Kasumi-1 (cell line): Measurements from ENCODE around the gene ALDH4A1.
"Not testable (repeated sequence)": the region's sequence is repeated elsewhere in the genome, so short reads cannot be mapped to it uniquely, and the experiment has no call there.

ENCODE experiments used
- DNase-seq, 2 experiments: peaks; one replicate each; lab custom pipeline; 2025; lab: John Stamatoyannopoulos, UW

ALDH4A1 gene

DNA sequence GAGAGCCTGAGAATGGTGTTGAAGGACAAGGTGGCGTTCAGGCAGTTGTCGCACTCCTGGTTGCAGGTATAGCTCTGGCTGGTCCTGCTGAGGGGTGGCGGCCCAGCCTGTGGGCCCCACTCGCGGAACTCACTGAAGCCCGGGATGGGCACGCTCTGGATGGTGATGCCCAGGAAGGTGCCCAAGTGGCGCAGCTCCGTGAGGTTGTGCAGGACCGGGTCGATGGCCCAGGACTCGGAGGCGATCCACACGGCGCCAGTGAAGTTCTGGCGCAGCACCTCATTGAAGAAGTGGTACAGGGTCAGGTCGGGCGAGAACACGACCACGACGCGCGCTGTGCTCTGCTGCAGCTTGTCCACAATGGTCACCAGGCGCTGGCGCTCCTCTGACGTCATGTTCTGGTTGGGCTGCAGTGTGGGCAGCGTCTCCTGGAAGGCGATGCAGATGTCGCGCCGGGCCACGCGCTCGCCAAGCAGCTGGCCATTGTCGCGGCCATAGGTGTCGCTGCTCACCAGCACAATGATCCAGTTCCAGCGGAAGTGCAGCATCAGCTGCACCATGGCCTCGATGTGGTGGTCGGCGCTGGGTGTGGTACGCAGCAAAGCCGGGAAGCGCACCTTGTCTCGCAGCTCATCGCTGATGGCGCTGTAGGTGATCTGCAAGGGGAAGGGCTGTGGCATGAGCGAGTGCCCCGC is 47.9 kb downstream of the ALDH4A1 start:
- no peak for DNase-seq

GRCh38 chr1:18852501-18852900 is 49.9 kb downstream of the ALDH4A1 start:
- DNase-seq: no peak

- no peak for DNase-seq
Measured at GRCh38 chr1:18849261-18849711, 53.1 kb downstream of the ALDH4A1 start.

- DNase-seq: not testable (repeated sequence)
Measured at GRCh38 chr1:18847723-18848122, 54.6 kb downstream of the ALDH4A1 start.

- DNase-seq: no peak
Measured at GRCh38 chr1:18840145-18840544, 62.2 kb downstream of the ALDH4A1 start.

DNA sequence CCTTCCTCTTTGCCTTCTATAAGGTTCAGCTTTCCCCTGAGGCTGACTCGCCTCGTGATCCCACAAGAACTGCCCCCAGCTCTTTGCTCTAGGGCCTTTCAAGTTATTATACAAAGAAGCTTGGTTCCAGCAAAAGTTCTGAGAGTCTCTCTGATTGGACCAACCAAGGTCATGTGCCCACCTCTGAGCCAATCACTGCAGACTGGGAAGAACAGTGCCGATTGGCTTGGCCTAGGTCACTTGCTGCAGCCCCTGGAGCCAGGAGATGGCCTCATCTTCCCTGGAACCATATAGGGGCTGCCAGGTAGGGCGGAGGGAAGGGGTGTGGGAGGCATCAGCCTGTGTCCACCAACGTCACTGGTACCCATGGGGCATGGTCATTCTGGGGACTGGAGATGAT is 65.7 kb downstream of the ALDH4A1 start:
- DNase-seq: no peak

- not testable (repeated sequence) for DNase-seq
Measured at GRCh38 chr1:18832319-18832718, 70.0 kb downstream of the ALDH4A1 start.

DNA sequence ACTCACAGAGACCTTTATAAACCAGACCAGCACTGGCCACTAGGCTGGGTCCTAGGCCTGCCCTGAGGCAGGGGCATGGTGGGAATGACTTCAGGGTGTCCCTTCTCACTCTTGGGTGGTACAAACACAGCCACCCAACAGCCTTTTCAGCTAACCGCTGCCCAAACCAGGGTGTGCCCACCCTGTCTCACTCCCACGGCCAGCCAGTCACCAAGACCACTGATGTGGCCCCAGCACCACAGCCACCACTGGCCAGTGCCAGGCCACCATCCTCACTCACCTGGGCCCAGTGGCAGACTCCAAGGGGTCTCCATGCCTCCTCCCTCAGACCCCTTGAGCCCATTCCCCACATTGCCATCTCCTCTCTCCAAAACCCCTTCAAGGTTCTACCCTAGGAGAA is 70.7 kb downstream of the ALDH4A1 start:
- DNase-seq: no peak

DNA sequence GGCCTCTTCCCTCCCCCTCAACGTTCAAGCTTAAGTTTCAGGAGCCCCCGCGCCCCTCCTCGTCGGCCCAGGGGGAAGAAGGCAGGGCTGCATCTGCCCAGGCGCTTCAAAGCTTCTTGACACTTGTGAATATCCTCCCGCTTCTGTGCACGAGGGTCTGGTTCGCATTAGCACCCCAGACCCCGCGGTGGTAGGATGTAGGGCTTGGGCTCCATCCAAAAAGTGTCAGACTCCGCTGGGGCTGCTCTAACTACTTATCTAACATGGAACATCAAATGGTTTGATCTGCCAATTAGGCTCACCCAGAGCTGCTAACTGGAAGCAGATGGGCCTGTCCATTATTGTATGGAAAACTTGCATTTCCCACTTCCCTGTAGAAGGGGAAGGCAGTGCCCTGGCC is 71.8 kb downstream of the ALDH4A1 start:
- DNase-seq: no peak

DNA sequence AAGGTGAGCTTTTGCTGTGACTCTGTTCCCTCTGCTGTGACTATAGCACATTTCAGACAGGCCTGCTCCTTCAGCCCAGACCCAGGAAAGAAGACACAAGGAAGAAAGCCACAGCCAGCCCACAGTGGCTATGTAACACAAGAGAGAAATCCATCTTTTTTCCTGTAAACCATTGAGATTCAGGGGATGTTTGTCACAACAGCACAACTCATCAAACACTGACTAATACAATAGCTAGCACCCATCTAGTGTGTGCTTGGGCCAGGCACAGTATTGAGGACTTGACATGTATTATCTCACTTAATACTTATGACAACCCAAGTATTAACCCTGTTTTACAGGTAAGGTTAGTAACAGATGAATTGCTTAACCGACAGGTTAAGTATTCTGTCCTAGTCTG is 72.7 kb downstream of the ALDH4A1 start:
- DNase-seq: no peak

DNA sequence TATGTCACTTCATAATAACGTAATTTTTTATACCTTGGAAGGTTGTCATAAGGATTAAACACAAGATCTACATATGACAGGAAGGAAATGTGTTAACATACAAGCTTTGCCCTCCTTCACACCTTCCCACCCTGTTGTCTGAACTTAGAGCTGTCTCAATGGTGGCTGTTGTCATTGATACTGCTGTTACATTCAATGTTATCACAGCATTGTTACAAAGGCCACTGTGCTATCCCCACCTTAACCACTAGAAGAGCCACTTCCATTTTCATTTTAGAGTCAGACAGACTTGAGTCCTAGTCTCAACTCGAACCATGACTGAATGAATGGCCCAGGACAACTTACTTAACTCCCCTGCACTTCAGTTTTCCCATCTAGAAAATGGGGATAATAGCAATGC is 74.1 kb downstream of the ALDH4A1 start:
- DNase-seq: no peak

DNA sequence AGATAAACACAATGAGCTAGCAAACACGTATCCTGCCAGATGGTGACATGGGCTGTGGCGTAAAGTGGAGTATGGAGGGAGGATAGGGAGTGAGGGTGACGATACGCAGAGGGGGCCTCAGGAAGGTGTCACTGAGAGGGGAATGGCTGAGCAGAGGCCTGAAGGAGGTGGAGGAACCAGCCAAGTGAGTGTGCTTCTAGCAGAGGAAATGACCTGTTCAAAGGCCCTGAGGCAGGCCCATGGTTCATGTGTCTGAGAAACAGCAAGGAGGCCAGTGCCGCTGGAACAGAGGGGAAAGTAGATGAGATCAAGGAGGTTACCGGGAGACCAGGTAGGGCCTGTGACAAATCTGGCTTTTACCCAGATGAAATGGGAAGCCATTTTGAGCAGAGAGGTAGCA is 78.9 kb downstream of the ALDH4A1 start:
- DNase-seq: no peak
